GM19397 (cell line): ENCODE results near the gene RUFY2.
A peak's percentile ranks its signal among the peaks of the same experiment; 100 is the strongest.
"Not testable (repeated sequence)": the region's sequence is repeated elsewhere in the genome, so short reads cannot be mapped to it uniquely, and the experiment has no call there.

ENCODE experiments used
- ATAC-seq: cut with Tn5 transposase; IDR thresholded peaks from one replicate; pipeline ENCODE4 v1.9.1; 2021; ENCODE audit warnings: mild to moderate bottlenecking, moderate library complexity; ENCODE audit not compliant: unreplicated experiment

RUFY2 gene, protein sequence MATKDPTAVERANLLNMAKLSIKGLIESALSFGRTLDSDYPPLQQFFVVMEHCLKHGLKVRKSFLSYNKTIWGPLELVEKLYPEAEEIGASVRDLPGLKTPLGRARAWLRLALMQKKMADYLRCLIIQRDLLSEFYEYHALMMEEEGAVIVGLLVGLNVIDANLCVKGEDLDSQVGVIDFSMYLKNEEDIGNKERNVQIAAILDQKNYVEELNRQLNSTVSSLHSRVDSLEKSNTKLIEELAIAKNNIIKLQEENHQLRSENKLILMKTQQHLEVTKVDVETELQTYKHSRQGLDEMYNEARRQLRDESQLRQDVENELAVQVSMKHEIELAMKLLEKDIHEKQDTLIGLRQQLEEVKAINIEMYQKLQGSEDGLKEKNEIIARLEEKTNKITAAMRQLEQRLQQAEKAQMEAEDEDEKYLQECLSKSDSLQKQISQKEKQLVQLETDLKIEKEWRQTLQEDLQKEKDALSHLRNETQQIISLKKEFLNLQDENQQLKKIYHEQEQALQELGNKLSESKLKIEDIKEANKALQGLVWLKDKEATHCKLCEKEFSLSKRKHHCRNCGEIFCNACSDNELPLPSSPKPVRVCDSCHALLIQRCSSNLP

GRCh38 chr10:68406815-68407548 lies at the start of gene RUFY2:
Gene RUFY2, minus strand, starts transcription at chr10:68407277. Its CDS starts 88 bp downstream, at chr10:68407189.
- peak; percentile 98 for ATAC-seq

GRCh38 chr10:68449698-68450097 lies 42.6 kb upstream of the RUFY2 start:
- ATAC-seq: not testable (repeated sequence)

- no peak for ATAC-seq
Observed at GRCh38 chr10:68446179-68446578, 39.1 kb upstream of the RUFY2 start.

- ATAC-seq: no peak
Observed at GRCh38 chr10:68442971-68443370, 35.9 kb upstream of the RUFY2 start.

- ATAC-seq: no peak
Observed at GRCh38 chr10:68440898-68441297, 33.8 kb upstream of the RUFY2 start.

- no peak for ATAC-seq
Observed at GRCh38 chr10:68435803-68436202, 28.7 kb upstream of the RUFY2 start.

- no peak for ATAC-seq
Observed at GRCh38 chr10:68434657-68435056, 27.6 kb upstream of the RUFY2 start.

GRCh38 chr10:68428396-68429104 lies 21.5 kb upstream of the RUFY2 start:
- no peak for ATAC-seq

GRCh38 chr10:68424454-68425014 lies 17.5 kb upstream of the RUFY2 start:
- no peak for ATAC-seq

DNA sequence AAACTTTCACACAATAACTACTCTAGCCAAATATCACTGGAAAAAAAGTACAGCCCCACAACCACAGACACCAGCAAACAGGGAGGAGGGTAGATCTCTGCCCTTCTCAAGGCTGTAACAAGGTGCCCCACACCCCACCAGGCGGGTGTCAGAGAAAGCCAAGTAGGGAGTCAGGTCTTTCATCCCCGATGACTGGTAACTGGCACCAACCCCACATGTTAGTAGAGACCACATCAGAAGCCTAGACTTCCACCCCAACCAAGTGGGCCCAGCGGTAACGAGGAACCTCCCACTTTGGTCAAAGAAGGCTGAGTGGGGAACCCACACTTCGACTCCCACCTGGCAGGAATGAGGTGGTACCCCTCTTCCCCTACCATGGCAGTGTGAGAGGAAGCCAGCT lies 16.4 kb upstream of the RUFY2 start:
- ATAC-seq: no peak

DNA sequence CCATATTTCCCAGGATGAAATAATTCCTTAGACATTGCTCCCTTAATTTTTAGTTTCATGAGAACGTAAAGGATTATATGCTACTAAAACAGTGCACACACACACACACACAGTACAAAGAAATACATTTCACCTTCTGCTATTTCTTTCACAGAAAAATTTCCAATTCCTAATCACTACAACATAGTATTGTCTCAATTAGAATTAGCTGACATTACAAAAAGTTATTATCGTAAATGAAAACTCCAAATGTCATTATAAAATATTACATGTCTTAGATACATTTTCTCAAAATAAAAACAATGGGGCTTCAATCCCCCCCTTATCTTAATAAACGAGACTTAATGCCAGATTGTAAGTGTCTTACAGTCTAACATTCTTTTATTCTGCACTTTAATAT lies 12.3 kb upstream of the RUFY2 start:
- no peak for ATAC-seq

DNA sequence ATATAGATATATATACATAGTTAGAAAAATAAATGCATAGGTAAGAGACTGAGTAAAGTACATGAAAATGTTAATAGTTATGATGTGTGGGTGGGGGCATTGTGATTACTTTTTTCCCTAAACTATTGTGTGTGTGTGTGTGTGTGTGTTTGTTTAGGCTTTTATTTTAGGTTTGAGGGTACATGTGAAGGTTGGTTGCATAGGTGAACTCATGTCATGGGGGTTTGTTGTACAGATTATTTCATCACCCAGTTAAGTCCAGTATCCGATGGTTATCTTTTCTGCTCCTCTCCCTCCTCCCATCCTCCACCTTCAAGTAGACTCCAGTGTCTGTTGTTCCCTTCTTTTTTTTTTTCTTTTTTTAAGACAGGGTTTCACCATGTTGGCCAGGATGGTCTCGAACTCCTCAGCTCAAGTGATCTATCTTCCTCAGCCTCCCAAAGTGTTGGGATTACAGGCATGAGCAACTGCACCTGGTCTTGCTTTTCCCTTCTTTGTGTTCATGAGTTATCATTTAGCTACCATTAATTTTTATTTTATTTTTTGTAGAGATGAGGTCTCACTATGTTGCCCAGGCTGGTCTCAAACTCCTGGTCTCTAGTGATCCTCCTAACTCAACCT lies 1.9 kb upstream of the RUFY2 start:
- ATAC-seq: no peak

- peak; percentile 36 for ATAC-seq
Observed at GRCh38 chr10:68406111-68406814, 814 bp downstream of the RUFY2 start.

DNA sequence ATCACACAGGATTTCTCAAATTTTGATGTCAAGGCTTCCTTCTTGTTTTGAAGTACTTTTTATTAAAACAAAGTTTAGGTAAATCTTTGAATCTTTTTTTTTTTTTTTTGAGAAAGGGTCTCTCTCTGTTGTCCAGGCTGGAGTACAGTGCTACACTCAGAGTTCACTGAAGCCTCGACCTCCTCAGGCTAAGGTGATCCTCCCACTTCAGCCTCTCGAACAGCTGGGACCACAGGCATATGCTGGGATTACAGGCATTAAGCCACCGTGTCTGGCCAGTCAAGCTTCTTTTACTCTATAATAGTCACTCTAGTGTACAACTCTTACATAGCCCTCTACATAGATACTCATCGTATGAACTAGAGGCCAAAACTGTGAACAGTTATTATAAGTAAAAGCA lies 3.4 kb downstream of the RUFY2 start:
- no peak for ATAC-seq

DNA sequence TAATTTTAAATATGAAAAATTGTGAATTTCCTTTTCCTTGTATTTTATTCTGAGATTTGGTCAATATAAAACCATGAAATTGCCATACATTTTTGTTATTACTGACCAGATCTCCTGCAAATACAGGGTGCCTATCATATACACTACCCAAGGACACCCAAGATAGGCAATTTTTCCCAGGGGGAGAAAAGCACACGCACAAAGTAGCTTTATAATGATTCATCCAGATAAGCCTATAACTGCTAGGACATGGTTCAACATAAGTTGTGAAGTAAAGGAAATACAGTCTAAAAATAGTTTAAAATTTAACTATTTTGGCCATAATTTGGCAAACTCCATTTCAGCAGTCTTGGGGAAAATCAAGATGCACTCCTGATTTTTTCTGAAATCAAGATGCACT lies 4.8 kb downstream of the RUFY2 start:
- ATAC-seq: no peak

- ATAC-seq: no peak
Observed at GRCh38 chr10:68397005-68397404, 10.1 kb downstream of the RUFY2 start.

GRCh38 chr10:68385740-68386139 lies 21.3 kb downstream of the RUFY2 start:
- ATAC-seq: no peak

DNA sequence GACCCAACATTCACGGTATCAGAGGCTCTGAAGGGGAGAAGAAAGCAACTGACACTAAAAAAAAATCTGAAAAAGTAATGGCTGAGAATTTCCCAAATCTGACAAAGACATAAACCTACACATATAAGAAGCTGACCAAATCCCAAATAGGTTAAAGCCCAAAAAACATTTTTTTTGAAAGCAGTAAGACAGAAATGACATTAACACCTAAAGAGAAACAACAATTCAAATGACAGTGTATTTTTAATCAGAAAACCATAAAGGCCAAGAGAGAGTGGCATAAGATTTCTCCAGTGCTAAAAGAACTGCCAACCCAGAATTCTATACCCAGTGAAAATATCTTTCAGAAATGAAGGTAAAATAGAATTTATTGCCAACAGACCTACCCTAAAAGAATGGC lies 35.5 kb downstream of the RUFY2 start:
- ATAC-seq: no peak

GRCh38 chr10:68367121-68367520 lies 40.0 kb downstream of the RUFY2 start:
- no peak for ATAC-seq

- ATAC-seq: no peak
Observed at GRCh38 chr10:68366600-68366999, 40.5 kb downstream of the RUFY2 start.
